Lower lobe of right lung (tissue), 2 donors: Measurements from ENCODE around the gene DUSP16. TPM values are rescaled to one million over a fixed set of nuclear protein-coding genes. Genes with fewer than 3 reads are reported as not detected.
"Not testable (repeated sequence)": the region's sequence is repeated elsewhere in the genome, so short reads cannot be mapped to it uniquely, and the experiment has no call there.

Source experiments
- ATAC-seq, 2 donors: fragments of 200-7000 bp; cut with Tn5 transposase; one replicate each; pipeline ENCODE4 v1.9.1; 2020 to 2022; ENCODE audit warnings: mild to moderate bottlenecking in 2 of 2, moderate library complexity in 2 of 2
- DNase-seq: peaks from one replicate; pipeline ENCODE4 v3.0.0-alpha.2; 2020
- H3K27ac ChIP-seq: fragments of 200-600 bp; one replicate; pipeline ENCODE4 v1.8.0; 2022
- H3K27me3 ChIP-seq: fragments of 200-600 bp; one replicate; pipeline ENCODE4 v1.8.0; 2022; ENCODE audit warnings: low read depth
- H3K36me3 ChIP-seq: fragments of 200-600 bp; one replicate; pipeline ENCODE4 v1.8.0; 2022; ENCODE audit warnings: mild to moderate bottlenecking
- H3K4me1 ChIP-seq: fragments of 200-600 bp; one replicate; pipeline ENCODE4 v1.8.0; 2022
- H3K4me3 ChIP-seq: fragments of 200-600 bp; one replicate; pipeline ENCODE4 v1.8.0; 2022; ENCODE audit warnings: mild to moderate bottlenecking
- H3K9me3 ChIP-seq: fragments of 200-600 bp; one replicate; pipeline ENCODE4 v1.8.0; 2022
- CTCF ChIP-seq: fragments of 200-600 bp; IDR thresholded peaks from one replicate; pipeline ENCODE4 v1.8.0; 2022; ENCODE audit warnings: antibody characterized with exemption, mild to moderate bottlenecking
- intact Hi-C: fragments of 100-400 bp; cut with DNase I; formaldehyde crosslinking; loops from one replicate; pipeline ENCODE4 v1.11.0; 2022
- total RNA-seq: library from RNA; stranded (reverse); fragmentation: NEBNext Ultra II Directional; extraction: Animal tissue kit (Norgen Biotek cat#: 25700); gene quantifications from one replicate; pipeline ENCODE4 v1.2.1, GENCODE V29; 2021
- donor health status: DM: no; HTN: yes; CAD: no; lungs with severe emphysema.

The DUSP16 gene
- total RNA-seq, 1 donor from 2014 or later: 44.0 TPM

GRCh38 chr12:12502815-12503151 lies 59.9 kb downstream of the DUSP16 start:
- intact Hi-C loops: no loop called here

DNA sequence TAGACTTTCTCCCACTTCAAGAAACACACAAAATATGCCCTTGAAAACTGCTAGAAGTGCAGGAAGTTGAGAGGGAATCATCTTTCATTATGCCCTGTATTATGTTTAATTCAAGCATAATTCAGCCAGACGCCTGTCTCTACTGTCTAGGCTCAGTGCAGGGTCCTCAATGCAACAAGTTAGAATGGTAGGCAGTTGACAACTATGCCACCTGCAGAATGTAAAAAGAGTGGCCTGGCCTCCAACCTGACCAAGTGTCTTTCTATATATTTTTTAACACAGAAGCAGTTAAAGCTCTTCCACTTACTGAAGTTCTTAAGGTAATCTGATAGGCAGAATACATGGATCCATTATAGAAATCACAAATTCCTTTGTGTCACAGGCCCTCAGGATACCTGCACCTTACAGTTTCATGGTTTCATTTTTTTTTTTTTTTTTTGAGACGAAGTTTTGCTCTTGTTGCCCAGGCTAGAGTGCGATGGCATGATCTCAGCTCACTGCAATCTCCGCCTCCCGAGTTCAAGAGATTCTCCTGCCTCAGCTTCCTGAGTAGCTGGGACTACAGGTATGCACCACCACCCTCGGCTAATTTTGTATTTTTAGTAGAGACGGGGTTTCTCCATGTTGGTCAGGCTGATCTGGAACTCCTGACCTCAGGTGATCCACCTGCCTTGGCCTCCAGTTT lies 60.4 kb downstream of the DUSP16 start:
- H3K27ac ChIP-seq, intact Hi-C loops, DNase-seq, H3K4me3 ChIP-seq, ATAC-seq, H3K36me3 ChIP-seq, H3K9me3 ChIP-seq, H3K27me3 ChIP-seq: not testable (repeated sequence)
- peaks cover 29% of the 10 kb centered on the region for H3K4me1 ChIP-seq

More at GRCh38 chr12:12502815-12503151, 59.9 kb downstream of the DUSP16 start:
- DNase-seq (no peak), ATAC-seq (no peak)
- Histone ChIP-seq H3K9me3 (no peaks in the 10 kb centered on the region), H3K4me3 (no peak overlapping the region), H3K27me3 (no peaks in the 10 kb centered on the region), H3K4me1 (peaks cover 31% of the 10 kb centered on the region), H3K27ac (no peak overlapping the region), H3K36me3 (no peaks in the 10 kb centered on the region)
- no peak for TF ChIP-seq CTCF

DNA sequence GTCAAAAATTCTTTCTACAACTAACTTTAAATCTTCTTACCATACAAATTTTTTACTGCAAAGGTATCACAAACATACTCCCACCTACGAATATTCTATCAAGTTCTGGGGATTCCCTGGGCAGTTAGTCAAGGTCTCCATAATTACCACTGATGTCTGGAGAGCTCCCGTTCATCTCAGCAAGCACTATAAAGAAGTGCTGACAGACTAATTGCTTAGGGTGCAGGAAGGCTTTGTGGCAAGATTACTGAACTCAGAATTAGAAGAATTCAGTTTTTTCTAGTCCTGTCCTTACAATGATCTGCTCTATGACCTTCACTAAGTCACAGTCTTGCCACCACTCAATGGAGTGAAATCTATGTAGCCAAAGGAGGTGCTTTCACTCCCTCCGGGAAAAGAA lies 61.5 kb downstream of the DUSP16 start:
- intact Hi-C loops: no loop called here
- no peaks in the 10 kb centered on the region for H3K36me3 ChIP-seq
- no peaks in the 10 kb centered on the region for H3K27me3 ChIP-seq
- ATAC-seq (peak in 1 of 2 donors; percentile 9), DNase-seq (no peak)
- TF ChIP-seq CTCF: no peak
- H3K4me1 ChIP-seq: peaks cover 17% of the 10 kb centered on the region
- H3K27ac ChIP-seq: no peak overlapping the region
- H3K9me3 ChIP-seq: no peaks in the 10 kb centered on the region
- H3K4me3 ChIP-seq: no peak overlapping the region

GRCh38 chr12:12499909-12500604 lies 62.6 kb downstream of the DUSP16 start:
- ATAC-seq (peak; percentile 62 to 81), DNase-seq (no peak)
- H3K4me1 ChIP-seq: peaks cover 7% of the 10 kb centered on the region
- TF ChIP-seq CTCF: no peak
- no peaks in the 10 kb centered on the region for H3K9me3 ChIP-seq
- no peak overlapping the region for H3K4me3 ChIP-seq
- H3K27ac ChIP-seq: no peak overlapping the region
- no peaks in the 10 kb centered on the region for H3K36me3 ChIP-seq
- H3K27me3 ChIP-seq: no peaks in the 10 kb centered on the region
- intact Hi-C loops: no loop called here

- no peak overlapping the region for H3K4me3 ChIP-seq
- H3K27me3 ChIP-seq: no peaks in the 10 kb centered on the region
- DNase-seq (no peak), ATAC-seq (no peak)
- intact Hi-C loops: no loop called here
- no peaks in the 10 kb centered on the region for H3K36me3 ChIP-seq
- peaks cover 1% of the 10 kb centered on the region for H3K4me1 ChIP-seq
- no peaks in the 10 kb centered on the region for H3K9me3 ChIP-seq
- no peak overlapping the region for H3K27ac ChIP-seq
- no peak for TF ChIP-seq CTCF
Measured at GRCh38 chr12:12498210-12498609, 64.5 kb downstream of the DUSP16 start.

DNA sequence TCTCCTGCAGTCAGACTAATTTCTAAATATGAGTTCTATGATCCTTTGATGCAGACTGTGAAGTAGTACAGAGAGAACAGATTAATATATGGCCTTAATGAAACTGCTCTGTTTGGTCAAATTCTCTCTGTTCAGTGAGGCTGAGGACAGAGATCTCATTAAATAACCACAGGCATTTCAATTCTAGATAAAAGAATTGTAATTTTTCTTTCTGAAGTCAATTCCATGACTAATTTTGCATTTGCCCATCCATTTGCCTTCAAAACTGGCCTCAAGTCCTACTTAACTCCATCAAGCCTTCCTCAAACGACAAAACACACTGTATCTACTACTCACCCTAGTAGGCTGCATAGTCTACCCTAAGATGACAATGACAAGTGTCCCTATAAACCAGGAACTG lies 67.1 kb downstream of the DUSP16 start:
- Histone ChIP-seq H3K27me3 (no peaks in the 10 kb centered on the region), H3K9me3 (no peaks in the 10 kb centered on the region), H3K4me3 (no peak overlapping the region), H3K27ac (no peak overlapping the region), H3K36me3 (no peaks in the 10 kb centered on the region), H3K4me1 (no peaks in the 10 kb centered on the region)
- intact Hi-C loops: no loop called here
- TF ChIP-seq CTCF: no peak
- no peak for DNase-seq
- no peak for ATAC-seq
